GM21717 (cell line): ENCODE measurements around the gene SPIN2B.
"Not testable (repeated sequence)": the region's sequence is repeated elsewhere in the genome, so short reads cannot be mapped to it uniquely, and the experiment has no call there.

ENCODE experiments used
- ATAC-seq: cut with Tn5 transposase; IDR thresholded peaks from one replicate; pipeline ENCODE4 v1.9.1; 2021; ENCODE audit warnings: mild to moderate bottlenecking, moderate library complexity; ENCODE audit not compliant: unreplicated experiment

The SPIN2B gene

DNA sequence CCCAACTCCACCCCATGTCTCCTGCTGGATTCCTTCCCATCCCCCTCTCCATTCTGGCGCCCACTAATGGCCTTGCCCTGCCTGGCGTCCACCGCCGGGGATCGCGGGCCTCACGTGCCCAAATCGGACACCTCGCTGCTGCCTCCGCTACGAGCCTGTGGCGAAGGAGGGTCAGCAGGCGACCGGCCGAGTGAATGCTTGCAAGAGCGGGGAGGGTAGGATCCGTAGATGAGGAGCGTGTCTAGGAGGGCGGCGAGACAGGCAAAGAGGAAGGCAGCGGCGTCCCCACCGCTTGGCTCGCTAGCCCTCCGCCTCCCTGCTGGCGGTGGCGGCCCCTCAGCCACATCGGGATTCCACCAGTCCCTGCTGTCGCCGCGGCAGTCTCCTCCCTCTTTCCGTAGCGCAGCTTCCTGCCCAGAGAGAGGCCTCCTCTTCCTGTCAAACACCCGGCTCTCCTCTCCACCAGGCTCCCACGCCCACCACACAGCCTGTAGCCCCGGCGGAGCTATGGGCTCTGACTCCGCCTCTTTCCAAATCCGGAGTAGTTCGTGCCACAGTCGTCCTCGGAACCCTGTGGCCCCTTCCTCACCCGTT, at the start of gene SPIN2B:
SPIN2B (minus strand) TSS at position 387 of the 594 bp plus-strand sequence.
- ATAC-seq: peak; percentile 100

DNA sequence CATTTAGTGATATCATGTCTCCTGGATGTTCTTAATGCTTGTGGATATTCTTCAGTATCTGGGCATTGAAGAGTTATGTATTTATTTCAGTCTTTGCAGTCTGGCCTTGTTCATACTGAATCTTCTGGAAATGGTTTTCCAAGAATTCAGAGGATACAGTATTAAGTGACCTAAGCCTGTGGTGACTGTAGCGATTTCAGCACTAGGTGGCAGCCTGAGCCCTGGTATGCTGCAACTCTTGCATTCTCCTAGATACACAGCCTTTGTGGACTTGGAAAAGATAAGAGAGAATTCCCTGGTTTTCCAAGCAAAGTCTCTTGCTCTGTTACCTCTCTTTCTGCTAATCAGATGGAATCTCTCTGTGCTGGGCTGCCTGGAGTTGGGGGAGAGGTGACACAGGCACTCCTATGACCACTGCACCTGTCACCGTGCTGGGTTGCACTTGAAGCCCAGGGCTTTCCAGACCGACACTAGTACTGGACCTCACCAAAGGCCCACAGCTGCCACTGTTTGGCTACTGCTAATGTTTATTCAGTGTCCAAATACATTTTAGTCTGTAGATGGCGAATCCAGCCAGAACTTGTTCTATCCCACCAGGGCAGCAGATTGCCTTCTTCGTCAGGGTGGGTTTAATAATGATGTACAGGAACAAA, 35.2 kb upstream of the SPIN2B start:
- no peak for ATAC-seq

DNA sequence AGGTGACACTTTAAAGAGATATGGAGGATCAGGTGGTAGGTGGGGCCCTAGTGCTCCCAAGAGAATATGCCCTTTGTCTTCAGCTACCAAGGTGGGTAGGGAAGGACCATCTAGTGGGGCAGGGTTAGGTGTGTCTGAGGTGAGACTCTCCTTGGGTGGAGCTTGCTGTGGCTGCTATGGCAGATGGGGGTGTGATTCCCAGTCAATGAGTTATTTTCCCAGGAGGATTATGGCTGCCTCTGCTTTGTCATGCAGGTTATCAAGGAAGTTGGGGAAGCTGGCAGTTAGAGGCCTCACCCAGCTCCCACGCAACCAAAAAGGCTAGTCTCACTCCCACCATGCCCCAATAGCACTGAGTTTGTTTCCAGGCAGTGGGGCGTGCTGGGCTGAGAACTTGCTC, 33.8 kb upstream of the SPIN2B start:
- ATAC-seq: no peak

DNA sequence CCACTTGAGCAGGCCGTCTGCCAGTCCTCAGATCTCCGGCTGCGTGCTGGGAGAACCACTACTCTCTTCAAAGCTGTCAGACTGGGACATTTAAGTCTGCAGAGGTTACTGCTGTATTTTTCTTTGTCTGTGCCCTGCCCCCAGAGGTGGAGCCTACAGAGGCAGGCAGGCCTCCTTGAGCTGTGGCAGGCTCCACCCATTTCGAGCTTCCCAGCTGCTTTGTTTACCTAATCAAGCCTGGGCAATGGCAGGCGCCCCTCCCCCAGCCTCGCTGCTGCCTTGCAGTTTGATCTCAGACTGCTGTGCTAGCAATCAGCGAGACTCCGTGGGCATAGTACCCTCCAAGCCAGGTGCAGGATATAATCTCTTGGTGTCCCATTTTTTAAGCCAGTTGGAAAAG, 30.9 kb upstream of the SPIN2B start:
- not testable (repeated sequence) for ATAC-seq

DNA sequence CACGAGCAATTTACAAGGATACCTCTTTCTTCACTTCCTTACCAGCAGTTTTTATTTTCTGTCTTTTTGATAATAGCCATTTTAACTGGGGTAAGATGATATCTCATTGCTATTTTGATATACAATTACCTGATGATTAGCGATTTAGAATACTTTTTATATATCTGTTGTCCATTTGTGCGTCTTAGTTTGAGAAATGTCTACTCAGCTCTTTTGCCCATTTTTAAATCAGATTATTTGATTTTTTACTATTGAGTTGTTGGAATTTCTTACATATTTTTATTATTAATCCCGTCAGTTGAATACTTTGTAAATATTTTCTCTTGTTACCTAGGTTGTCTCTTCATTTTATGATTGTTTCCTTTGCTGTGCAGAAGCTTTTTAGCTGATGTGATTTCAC, 17.3 kb upstream of the SPIN2B start:
- ATAC-seq: no peak

DNA sequence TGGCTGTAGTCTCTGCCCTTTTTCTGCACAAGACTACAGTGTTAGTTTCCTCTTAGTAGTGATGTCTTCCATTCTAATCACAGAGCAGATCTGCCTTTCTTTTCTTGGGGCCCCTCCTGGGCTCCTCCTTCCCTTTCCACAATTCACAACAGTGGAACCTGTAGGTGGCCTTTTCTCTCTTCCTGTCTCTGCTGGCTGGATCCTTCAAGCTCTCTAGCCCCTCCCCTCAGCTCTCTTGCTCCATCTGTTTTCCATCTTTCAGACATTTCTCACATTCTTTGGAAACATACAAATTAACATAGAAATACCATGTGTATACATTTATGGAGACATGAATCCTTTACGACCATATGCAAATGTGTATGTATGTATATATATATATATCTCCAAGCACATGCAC, 16.2 kb upstream of the SPIN2B start:
- no peak for ATAC-seq

DNA sequence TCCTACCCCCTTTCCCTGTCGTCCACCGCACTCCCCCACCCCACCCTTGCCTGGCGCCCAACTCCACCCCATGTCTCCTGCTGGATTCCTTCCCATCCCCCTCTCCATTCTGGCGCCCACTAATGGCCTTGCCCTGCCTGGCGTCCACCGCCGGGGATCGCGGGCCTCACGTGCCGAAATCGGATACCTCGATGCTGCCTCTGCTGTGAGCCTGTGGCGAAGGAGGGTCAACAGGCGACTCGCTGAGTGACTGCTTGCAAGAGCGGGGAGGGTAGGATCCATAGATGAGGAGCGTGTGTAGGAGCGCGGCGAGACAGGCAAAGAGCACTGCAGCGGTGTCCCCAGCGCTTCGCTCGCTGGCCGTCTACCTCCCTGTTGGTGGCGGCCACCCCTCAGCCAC, 15.7 kb upstream of the SPIN2B start, which contains the start of gene SPIN2A:
SPIN2A (minus strand) TSS at position 325 of the 400 bp plus-strand sequence. CDS start 800 bp downstream, outside the sequence.
- not testable (repeated sequence) for ATAC-seq

DNA sequence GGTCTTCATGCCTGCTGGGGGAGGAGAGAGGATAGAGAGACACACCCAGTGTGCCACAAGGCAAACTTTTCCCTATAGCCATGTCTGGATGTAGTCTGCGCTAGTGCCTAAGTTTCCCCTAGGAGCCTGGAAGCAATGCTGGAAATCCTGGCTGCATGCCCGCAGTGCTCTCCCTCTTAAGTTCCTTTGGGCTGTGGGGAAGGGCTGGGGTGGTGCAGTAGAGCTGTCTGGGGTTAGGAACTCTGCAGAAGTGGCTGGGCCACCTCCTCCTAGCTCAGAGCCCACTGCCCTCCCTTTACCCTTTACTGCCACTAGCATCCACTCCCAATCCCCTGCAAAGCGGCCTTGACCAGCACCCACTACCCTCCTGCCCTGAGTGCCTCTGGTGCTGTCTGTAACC, 15.2 kb upstream of the SPIN2B start:
- not testable (repeated sequence) for ATAC-seq

DNA sequence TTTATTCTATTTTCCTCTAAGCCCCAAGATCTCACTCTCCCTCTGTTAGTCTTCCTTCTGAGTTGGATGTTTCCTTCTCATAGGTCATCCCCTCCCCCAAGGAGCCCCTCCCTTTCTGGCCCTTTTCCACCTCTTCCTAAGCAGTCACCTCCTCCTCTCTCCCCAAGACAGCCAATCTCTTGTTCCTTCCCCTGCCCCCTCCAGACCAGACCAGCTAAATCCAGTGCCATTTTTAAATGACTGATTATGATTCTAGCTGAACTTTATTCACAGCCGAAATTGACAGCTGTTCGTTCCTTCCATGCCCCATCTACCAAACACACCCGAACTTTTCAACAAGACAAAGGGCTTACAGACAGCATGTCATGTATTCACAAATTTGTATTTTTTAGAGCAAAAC, 13.9 kb upstream of the SPIN2B start:
- no peak for ATAC-seq

DNA sequence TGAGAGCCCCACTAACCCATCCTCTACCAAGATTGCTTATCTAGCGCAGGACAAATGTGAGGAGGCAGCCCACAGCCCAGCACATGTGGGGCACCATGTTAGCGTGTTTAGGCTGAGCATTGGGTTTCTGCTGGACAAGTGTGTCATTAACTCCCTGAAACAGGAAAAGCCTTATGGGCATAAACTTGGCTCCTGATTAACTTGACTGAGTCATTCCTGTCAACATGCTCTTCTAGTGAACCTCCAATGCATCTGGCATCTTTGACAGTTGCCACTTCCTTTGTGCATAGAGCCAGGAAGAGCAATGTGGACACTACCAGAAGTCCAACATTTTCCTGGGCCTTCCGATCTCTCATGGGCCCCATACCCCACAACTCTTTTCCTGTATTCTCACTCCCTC, 13.4 kb upstream of the SPIN2B start:
- no peak for ATAC-seq

DNA sequence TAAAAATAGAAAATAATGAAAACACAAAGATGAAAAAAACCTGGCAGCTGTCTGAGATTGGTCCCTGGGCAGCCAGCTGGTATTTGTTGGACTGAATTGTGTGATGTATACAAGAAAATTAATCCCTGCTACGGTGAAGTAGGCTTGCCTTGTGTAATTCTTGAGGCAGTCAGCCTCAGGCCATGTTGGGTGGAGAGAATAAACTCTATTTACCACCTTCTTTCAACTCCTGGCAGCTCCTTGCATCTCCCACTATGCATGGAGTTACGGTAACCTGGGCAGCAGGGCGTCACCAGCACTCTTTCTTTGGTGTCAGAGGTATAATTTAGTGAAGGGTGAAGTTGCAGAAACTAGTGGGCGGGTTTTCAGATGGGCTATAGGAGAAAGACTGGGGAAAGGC, 12.4 kb upstream of the SPIN2B start:
- no peak for ATAC-seq

DNA sequence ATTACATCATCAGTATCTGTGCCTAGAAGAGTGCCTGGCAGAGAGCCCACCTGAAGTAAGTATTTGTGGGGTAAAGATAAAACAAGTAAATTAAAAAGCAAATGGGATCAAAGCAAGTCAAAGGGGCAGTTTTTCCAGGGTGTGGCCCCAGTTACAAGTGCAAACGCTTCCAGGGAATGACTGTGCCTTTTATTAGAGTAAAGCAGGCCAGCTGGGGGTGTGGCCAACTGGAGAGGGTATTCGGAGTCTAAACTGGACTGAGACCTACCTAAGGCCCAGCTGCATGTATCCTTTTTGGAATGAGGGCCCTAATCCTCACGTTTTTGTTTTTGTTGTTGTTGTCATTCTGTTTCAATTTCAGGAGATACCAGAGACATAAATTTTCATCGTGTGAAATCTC, 11.9 kb upstream of the SPIN2B start:
- ATAC-seq: not testable (repeated sequence)

DNA sequence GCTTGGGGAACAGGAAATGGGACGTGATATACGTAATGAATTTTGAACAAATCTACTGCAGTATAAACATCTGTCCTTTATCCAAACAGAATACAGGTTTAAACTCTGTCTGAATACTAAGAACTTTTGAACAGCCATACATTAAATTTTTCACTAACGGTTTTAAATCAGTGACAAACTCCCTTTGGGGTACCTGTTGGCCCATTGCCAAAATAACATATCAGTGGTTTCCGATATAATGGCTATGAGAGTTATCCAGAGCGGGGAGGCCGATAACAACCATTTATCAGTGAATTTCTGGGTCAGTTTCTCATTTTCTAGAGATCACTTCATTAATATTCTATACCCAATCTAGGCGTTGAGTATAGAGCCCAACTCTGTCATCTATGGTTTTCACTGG, 10.7 kb upstream of the SPIN2B start:
- no peak for ATAC-seq

DNA sequence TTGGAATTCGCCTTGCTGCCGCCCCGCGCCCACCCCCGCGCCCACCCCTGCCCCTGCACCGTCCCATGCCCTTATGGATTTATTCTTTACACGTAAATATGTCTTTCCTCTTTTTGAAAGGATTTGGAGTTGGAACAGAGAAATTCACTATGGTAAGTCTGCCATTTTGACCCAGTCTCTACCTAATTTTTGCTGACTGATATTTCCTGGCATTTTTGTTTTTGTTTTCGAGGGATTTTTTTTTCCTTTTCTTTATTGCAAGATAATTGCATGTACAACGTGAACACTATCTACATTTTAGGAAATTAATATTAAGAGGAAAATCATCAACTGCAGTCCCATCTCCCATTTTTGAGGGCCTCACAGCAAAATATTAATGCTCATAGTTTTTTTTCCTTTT, 468 bp upstream of the SPIN2B start:
- ATAC-seq: no peak

DNA sequence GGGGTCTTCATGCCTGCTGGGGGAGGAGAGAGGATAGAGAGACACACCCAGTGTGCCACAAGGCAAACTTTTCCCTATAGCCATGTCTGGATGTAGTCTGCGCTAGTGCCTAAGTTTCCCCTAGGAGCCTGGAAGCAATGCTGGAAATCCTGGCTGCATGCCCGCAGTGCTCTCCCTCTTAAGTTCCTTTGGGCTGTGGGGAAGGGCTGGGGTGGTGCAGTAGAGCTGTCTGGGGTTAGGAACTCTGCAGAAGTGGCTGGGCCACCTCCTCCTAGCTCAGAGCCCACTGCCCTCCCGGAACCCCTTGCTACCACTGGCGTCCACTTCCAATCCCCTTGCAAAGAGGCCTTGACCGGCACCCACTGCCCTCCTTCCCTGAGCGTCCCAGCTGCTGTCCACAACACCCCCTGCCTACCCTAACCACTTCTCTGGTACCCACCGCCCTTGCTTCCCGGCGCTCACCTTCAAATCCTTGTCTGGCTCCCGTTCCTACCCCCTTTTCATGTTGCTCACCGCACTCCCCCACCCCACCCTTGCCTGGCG, 658 bp downstream of the SPIN2B start:
- ATAC-seq: not testable (repeated sequence)

DNA sequence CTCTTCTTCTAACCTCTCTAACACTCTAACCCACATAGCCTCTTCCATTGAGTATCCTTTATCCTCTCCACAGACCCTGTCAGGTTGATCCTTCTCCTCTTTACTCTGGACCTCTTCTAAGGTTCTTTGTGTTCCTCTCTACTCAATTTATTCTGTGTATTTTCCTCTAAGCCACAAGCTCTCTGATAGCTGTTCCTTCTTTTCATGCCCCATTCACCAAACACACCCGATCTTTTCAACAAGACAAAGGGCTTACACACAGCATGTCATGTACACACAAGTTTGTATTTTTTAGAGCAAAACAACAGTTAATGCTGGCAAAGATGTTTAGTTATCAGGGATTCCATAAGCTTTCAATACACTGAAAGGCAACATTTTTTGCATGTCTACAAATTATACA, 1.9 kb downstream of the SPIN2B start:
- no peak for ATAC-seq

DNA sequence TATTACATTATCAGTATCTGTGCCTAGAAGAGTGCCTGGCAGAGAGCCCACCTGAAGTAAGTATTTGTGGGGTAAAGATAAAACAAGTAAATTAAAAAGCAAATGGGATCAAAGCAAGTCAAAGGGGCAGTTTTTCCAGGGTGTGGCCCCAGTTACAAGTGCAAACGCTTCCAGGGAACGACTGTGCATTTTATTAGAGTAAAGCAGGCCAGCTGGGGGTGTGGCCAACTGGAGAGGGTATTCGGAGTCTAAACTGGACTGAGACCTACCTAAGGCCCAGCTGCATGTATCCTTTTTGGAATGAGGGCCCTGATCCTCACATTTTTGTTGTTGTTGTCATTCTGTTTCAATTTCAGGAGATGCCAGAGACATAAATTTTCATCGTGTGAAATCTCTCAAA, 3.8 kb downstream of the SPIN2B start:
- ATAC-seq: not testable (repeated sequence)

DNA sequence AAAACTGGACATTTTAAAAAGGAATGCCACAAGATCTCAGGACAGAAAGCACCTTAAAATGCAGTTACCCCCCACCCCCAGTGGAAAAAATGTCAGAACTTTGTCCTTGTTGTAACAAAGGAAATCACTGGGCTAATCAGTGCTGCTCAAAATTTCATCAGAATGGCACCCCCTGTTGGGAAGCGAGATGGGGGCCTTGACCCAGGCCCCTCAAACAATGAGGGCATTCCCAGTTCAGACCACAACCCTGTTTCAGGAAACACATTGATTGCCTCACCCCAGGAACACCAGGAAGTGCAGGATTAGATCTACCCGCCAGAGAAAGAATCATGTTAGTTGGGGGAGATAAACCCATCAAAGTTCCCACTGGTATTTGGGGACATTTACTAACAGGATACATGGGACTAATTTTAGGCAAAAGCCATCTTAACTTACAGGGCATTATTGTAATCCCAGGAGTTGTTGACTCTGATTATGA, 16.4 kb downstream of the SPIN2B start:
- ATAC-seq: no peak

DNA sequence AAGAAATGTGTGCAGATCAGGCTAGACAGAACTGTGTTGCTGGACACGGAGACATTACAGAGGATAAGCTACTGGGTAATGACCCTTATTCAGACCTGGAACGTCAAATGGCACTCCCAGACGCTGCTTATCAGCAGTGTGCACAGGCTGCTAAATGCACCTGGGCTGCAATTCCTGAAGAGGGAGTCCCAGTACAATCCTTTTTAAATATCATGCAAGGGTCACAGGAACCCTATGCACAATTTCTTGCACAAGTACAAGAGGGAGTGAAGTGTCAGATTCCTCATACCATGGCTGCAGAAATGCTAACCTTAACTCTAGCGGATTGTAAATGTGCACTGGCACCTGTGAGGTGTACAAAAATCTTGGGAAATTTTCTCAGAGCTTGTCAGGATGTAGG, 16.9 kb downstream of the SPIN2B start:
- no peak for ATAC-seq

DNA sequence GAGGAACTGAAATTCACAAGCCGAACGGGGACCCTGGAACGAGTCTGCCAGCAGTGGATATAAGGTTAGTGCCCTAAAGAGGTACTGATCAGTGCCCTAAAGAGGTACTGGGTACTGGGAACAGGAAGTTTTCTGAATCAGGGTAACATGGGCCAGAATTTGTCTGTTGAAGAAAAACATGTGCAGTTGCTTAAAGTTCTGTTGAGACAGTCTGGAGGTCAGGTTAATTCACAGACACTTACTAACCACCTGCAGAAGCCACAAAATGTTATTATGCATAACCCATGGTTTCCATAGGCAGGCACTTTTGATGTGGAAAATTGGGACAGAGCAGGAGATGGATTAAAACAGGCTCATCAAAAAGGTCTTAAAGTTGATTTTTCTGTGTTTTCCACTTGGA, 17.9 kb downstream of the SPIN2B start:
- ATAC-seq: no peak

DNA sequence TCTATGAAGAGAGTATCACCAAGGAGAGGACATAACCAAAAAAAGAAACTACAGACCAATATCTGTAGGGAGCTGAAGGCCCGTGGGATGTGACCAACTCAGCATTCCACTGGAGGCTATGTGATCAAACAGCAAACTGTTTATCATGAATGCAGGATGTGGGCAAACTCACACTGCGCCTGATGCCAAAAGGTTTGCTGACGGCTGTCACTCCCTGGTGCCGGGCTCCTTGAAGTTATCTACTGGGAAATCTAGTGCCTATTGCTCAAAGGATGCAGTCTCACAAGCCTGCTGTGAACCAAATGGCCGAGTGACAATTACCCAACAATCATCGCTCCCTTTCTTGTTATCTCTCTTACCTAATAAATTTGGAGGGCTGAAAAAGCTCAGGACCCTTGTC, 18.4 kb downstream of the SPIN2B start:
- ATAC-seq: not testable (repeated sequence)

DNA sequence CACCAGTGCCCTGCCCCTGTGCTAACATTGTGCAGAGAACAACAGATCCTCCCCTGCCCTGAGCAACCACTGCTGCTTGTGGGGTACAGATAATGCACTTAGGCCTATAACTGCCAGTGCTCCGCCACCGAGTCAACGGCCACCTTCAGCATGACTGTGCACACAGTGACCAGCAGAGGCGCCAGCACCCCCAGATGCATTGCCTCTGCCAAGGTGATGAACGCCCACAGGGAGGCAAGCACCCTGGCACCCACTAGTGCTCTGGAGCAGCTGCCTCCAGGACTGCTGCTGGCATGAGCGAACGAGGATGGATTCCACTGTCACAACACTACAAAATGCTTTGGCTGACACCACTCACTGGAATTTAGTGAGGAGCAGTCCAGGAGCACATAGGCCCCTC, 38.2 kb downstream of the SPIN2B start:
- no peak for ATAC-seq
